ENCODE data around the gene RPA1. TPM values are rescaled to one million over a fixed set of nuclear protein-coding genes. Genes with fewer than 3 reads are reported as not detected.

Gene RPA1
- total RNA-seq, 1 experiment from 2014 or later = 201 TPM

DNA sequence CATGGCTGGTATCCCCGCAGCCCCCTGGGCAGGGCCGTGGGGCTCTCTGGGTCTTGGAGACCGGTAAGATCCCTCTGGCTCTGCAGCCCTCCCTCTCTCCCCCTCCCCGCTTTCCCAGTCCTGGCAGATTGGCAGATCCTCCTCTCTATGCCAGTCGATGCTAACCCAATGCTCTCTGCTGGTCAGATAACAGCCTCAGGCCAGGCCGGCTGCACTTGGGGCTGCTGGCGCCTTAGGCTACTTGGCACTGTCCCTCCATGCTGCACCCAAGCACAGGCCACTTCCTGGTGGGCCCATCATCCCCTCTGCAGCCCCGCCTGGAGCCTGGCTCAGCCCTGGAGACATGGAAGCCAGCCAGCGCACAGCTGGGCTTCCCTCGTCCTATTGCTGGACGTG is 113.6 kb downstream of the RPA1 start:
- POLR2A ChIA-PET (ENCODE audit: unreplicated experiment) = no interaction called here
- H3K79me2 ChIP-seq (ENCODE audit: low read depth) = no peaks in the 10 kb centered on the region
- no peaks in the 10 kb centered on the region for H3K4me1 ChIP-seq (replicated peaks; ENCODE audit: insufficient read depth)
- no peaks in the 10 kb centered on the region for H4K20me1 ChIP-seq (ENCODE audit: insufficient read depth)
- TF ChIP-seq, protein P1, sequence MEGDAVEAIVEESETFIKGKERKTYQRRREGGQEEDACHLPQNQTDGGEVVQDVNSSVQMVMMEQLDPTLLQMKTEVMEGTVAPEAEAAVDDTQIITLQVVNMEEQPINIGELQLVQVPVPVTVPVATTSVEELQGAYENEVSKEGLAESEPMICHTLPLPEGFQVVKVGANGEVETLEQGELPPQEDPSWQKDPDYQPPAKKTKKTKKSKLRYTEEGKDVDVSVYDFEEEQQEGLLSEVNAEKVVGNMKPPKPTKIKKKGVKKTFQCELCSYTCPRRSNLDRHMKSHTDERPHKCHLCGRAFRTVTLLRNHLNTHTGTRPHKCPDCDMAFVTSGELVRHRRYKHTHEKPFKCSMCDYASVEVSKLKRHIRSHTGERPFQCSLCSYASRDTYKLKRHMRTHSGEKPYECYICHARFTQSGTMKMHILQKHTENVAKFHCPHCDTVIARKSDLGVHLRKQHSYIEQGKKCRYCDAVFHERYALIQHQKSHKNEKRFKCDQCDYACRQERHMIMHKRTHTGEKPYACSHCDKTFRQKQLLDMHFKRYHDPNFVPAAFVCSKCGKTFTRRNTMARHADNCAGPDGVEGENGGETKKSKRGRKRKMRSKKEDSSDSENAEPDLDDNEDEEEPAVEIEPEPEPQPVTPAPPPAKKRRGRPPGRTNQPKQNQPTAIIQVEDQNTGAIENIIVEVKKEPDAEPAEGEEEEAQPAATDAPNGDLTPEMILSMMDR (conservative IDR thresholded peaks at IDR 0.05) = no peak
- TF ChIP-seq EZH2 (IDR thresholded peaks at IDR 0.05; ENCODE audit: low read depth) = no peak
- intact Hi-C loops (cut with micrococcal nuclease; ENCODE audit: unreplicated experiment) = no loop called here
- H3K4me2 ChIP-seq = no peak overlapping the region
- H3K27me3 ChIP-seq (ENCODE audit: insufficient read depth, low read depth) = no peaks in the 10 kb centered on the region
- CTCF ChIA-PET = no interaction called here
- no peaks in the 10 kb centered on the region for H3K36me3 ChIP-seq (ENCODE audit: low read depth)
- no peak for DNase-seq
- peaks cover 14% of the 10 kb centered on the region; the same call in 1 of the 2 replicates for H3F3A ChIP-seq (ENCODE audit: insufficient read depth, low read depth)
- H3K9me2 ChIP-seq (ENCODE audit: insufficient read depth) = no peaks in the 10 kb centered on the region
- no peak overlapping the region for H2AFZ ChIP-seq
- H3K27ac ChIP-seq = no peak overlapping the region
- no peak overlapping the region for H3K4me3 ChIP-seq
- no peaks in the 10 kb centered on the region for H3K9me3 ChIP-seq (ENCODE audit: insufficient read depth, low read depth)
- BruUV-seq (replicated peaks) = no TSS peak

DNA sequence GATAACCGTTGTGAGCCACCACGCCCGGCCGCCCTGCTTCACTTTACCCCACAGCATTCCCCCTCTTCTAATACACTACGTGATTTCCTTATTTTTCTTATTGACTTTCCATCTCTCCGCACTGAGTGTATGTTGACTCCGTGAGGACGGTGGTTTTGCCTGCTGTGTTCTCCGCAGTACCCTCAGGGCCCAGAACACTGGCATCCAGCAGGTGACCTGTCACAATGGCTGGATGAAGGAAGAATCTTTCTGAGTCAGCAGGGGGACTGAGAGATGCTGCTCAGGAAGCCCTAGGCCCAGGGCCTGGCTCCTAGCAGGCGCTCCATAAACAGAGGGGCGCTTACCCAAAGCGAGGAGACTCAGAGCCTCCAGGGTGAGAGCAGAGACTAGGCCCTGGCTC is 115.8 kb downstream of the RPA1 start:
- BruUV-seq (replicated peaks) = no TSS peak

DNA sequence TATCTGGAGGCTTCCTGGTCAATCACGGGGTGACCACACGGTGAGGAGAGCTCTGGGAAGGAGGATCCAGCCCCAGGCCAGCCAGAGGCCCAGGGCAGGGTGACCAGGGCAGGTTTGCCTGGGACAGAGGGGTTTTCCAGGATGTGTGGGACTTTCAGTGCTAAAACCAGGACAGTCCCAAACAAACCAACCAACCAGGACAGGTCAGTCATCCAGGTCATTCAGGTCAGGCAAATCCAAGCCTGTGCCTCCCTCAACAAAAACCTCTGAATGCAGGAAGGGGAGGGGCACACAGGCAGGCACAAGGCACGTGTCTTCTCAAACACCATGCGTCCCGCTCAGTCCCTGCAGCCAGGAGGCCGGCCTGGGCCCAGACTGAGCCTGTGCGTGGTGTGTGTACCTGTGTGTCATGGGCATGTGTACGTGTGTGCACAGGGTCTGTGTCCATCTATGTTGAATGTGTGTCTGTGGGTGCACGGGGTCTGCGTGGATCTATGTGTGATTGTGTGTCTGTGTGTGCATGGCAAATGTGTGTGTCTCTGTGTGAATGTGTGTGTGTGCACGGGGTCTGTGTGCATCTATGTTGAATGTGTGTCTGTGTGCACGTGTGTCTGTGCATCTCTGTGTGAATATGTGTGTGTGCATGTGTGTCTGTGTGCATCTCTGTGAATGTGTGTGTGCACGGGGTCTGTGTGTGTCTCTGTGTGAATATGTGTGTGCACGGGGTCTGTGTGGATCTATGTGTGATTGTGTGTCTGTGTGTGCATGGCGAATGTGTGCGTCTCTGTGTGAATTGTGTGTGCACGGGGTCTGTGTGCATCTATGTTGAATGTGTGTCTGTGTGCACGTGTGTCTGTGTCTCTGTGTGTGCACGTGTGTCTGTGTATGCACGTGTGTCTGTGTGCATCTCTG is 116.5 kb downstream of the RPA1 start:
- Histone ChIP-seq H3F3A (ENCODE audit: insufficient read depth, low read depth) (peaks cover 14% of the 10 kb centered on the region; the same call in 1 of the 2 replicates), H3K36me3 (ENCODE audit: low read depth) (no peaks in the 10 kb centered on the region), H3K27me3 (ENCODE audit: insufficient read depth, low read depth) (no peaks in the 10 kb centered on the region), H3K79me2 (ENCODE audit: low read depth) (no peaks in the 10 kb centered on the region), H3K4me2 (no peak overlapping the region), H3K4me1 (replicated peaks; ENCODE audit: insufficient read depth) (no peaks in the 10 kb centered on the region), H2AFZ (no peak overlapping the region), H3K9me2 (ENCODE audit: insufficient read depth) (no peaks in the 10 kb centered on the region), H3K4me3 (no peak overlapping the region), H3K9me3 (ENCODE audit: insufficient read depth, low read depth) (no peaks in the 10 kb centered on the region), H3K27ac (no peak overlapping the region), H4K20me1 (ENCODE audit: insufficient read depth) (no peaks in the 10 kb centered on the region)
- CTCF ChIA-PET = no interaction called here
- DNase-seq = no peak
- intact Hi-C loops (cut with micrococcal nuclease; ENCODE audit: unreplicated experiment) = no loop called here
- no peak for TF ChIP-seq EZH2 (IDR thresholded peaks at IDR 0.05; ENCODE audit: low read depth)
- POLR2A ChIA-PET (ENCODE audit: unreplicated experiment) = no interaction called here
- BruUV-seq (replicated peaks) = no TSS peak

More for the DNA sequence above, 115.8 kb downstream of the RPA1 start:
- ChIA-PET POLR2A (ENCODE audit: unreplicated experiment) (no interaction called here), CTCF (no interaction called here)
- Histone ChIP-seq H3K36me3 (ENCODE audit: low read depth) (no peaks in the 10 kb centered on the region), H3K4me3 (no peak overlapping the region), H3F3A (ENCODE audit: insufficient read depth, low read depth) (peaks cover 14% of the 10 kb centered on the region; the same call in 1 of the 2 replicates), H3K79me2 (ENCODE audit: low read depth) (no peaks in the 10 kb centered on the region), H3K4me2 (no peak overlapping the region), H3K9me3 (ENCODE audit: insufficient read depth, low read depth) (no peaks in the 10 kb centered on the region), H3K27ac (no peak overlapping the region), H3K4me1 (replicated peaks; ENCODE audit: insufficient read depth) (no peaks in the 10 kb centered on the region), H4K20me1 (ENCODE audit: insufficient read depth) (no peaks in the 10 kb centered on the region), H2AFZ (no peak overlapping the region), H3K9me2 (ENCODE audit: insufficient read depth) (no peaks in the 10 kb centered on the region), H3K27me3 (ENCODE audit: insufficient read depth, low read depth) (no peaks in the 10 kb centered on the region)
- TF ChIP-seq EZH2 (IDR thresholded peaks at IDR 0.05; ENCODE audit: low read depth) = no peak
- TF ChIP-seq, protein P1 (conservative IDR thresholded peaks at IDR 0.05) = no peak
- intact Hi-C loops (cut with micrococcal nuclease; ENCODE audit: unreplicated experiment) = no loop called here
- no peak for DNase-seq

Data from PC-9 (cell line).